HG02973 (cell line): ENCODE data around the gene MAP2K4.
"Not testable (repeated sequence)": the region's sequence is repeated elsewhere in the genome, so short reads cannot be mapped to it uniquely, and the experiment has no call there.

Experiments used
- ATAC-seq: cut with Tn5 transposase; IDR thresholded peaks from one replicate; pipeline ENCODE4 v1.9.1; 2021; ENCODE audit warnings: moderate library complexity; ENCODE audit not compliant: unreplicated experiment

The MAP2K4 gene

GRCh38 chr17:12136243-12136642 lies 115.6 kb downstream of the MAP2K4 start:
- ATAC-seq = no peak

GRCh38 chr17:12136646-12137045 lies 116.0 kb downstream of the MAP2K4 start:
- ATAC-seq = no peak

DNA sequence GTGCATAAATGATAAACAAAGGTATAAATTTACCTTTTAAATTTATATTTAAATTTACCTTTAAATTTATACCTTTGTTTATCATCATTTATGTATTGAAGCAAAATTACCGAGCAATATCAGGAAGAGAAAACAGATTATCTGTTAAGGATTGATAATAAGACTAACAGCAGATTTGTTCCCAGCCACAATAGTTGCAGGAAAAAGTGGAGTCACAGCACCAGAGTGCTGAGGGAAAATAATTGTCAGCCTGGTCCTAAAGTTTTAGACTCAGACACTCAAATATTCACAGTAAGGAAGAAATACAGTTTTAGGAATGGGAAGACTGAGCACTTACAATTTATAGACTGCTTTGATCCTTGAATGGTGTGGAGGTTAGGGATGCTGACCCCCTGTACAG lies 117.2 kb downstream of the MAP2K4 start:
- ATAC-seq = no peak

DNA sequence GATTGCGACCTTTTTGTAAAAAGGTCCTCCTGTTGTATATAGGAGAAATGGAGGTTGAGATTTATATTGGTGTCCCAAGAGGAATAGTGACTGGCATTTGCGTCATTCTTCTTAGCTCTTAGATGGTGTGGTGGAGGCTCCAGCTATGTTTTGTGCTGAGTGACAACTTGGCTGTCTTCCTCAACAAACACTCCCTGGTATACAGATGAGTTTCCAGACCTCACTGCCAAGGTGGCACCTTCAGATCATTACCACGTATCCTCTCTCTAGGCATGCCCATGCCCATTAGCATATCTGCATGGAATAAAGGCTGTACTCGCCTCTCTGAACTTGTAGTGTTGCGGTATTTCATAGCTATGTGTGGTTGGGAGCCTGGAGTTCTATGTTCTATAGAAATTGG lies 120.0 kb downstream of the MAP2K4 start:
- ATAC-seq = no peak

DNA sequence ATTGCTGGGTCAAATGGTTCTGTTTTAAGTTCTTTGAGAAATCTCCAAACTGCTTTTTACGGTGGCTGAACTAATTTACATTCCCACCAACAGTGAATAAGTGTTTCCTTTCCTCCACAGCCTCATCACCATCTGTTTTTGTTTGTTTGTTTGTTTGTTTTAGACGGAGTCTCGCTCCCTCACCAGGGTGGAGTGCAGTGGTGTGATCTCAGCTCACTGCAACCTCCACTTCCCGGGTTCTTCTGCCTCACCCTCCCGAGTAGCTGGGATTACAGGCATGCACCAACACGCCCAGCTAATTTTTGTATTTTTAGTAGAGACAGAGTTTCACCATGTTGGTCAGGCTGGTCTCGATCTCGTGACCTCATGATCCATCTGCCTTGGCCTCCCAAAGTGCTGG lies 141.5 kb downstream of the MAP2K4 start:
- ATAC-seq = not testable (repeated sequence)

- no peak for ATAC-seq
These were observed 143.4 kb downstream of the MAP2K4 start for GRCh38 chr17:12164085-12164484.

DNA sequence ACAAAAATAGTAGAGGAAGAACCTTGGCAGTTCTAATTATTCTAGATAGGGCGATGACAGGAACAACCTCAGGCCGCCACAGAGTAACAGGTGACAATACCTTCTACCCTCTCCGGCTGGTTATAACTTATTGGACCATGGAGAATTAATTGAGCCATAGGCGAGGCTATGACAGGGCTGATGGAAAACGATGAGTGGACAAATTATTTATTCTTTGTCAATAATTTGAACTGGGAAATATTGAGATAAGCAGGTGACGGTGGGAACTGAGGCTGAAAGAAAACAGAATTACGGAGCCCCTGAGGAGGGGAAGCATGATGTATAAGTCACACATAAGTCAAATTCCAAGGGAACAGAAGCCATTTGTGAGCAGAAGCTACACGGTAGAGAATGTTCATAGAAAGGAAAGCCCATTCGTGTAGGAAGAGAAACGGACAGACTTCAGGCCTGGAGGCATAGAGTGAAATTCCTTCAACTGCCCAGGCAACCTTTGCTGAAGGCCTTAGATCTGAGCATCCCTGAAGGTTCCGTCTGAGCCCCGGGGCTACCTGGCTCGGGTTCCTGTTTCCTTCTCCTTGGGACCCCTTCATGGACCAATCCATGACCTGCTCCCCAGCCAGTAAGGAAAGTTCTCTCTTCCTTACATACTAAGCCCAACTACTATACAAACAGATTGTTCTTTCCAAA lies 158.1 kb downstream of the MAP2K4 start:
- ATAC-seq = no peak

DNA sequence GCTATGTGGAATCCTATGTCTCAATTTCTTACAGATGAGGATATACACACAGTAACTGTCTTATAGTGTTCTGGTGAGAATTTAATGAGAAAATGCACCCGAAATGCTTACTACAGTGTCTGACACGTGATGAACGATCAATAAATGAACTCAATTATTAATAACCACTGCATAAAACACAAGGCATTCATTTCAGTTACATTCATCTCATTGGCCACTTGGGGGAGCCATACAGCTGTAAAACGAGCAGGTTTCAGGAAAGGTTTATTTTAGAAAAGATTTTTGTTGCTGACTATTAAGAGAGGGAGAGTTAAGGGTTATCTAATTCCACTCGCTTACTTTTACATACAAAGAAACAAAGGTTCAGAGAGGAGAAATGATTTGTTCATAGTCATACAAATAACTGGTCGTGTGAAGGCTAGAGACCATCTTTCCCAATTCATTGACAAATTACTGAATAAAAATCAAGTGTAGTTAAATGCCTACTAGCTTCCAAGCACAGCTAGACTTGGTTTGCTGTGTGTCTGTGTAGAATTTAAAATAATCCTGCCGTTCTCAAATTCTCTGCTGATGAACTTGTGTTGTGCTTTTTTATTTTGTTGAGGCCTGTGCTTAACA lies 160.1 kb downstream of the MAP2K4 start:
- ATAC-seq = no peak

- no peak for ATAC-seq
These were observed 167.0 kb downstream of the MAP2K4 start for GRCh38 chr17:12187658-12188057.

GRCh38 chr17:12193144-12193735 lies 172.6 kb downstream of the MAP2K4 start:
- no peak for ATAC-seq
